ENCODE data around the gene TTC13.

The TTC13 gene

GRCh38 chr1:230878591-230878990, 100.1 kb downstream of the TTC13 start:
- Histone ChIP-seq H3K4me3 (ENCODE audit: control insufficient read depth in 1 of 7, extremely low read depth in 1 of 7, insufficient read depth in 4 of 7, low read depth in 2 of 7, low read length in 6 of 7) (no peak overlapping the region), H3K27me3 (replicated peaks in 2 of 5; ENCODE audit: control insufficient read depth in 4 of 5, insufficient read depth in 5 of 5, low read length in 4 of 5) (peaks cover 3 to 64% (median 26%) of the 10 kb centered on the region in 5 experiments), H3K4me1 (ENCODE audit: control extremely low read depth in 1 of 4, control insufficient read depth in 4 of 4, insufficient read depth in 4 of 4, low read length in 3 of 4) (no peaks in the 10 kb centered on the region), H3K36me3 (ENCODE audit: control insufficient read depth in 4 of 4, insufficient read depth in 4 of 4, low read length in 3 of 4) (no peaks in the 10 kb centered on the region), H3K9me3 (ENCODE audit: control extremely low read depth in 1 of 5, control insufficient read depth in 4 of 5, insufficient read depth in 2 of 5, low read depth in 1 of 5, low read length in 4 of 5) (peaks cover 0 to 4% (median 0%) of the 10 kb centered on the region in 5 experiments), H3K27ac (ENCODE audit: insufficient read depth in 1 of 2, low read depth in 1 of 2, low read length in 2 of 2, poor library complexity in 1 of 2, severe bottlenecking in 2 of 2) (no peak overlapping the region)
- ChIA-PET CTCF (no interaction called here), POLR2A (no interaction called here)
- 87% methylated on average over 3 of the region's 5 CpGs for WGBS (ENCODE audit: insufficient coverage)
- DNase-seq: no peak

DNA sequence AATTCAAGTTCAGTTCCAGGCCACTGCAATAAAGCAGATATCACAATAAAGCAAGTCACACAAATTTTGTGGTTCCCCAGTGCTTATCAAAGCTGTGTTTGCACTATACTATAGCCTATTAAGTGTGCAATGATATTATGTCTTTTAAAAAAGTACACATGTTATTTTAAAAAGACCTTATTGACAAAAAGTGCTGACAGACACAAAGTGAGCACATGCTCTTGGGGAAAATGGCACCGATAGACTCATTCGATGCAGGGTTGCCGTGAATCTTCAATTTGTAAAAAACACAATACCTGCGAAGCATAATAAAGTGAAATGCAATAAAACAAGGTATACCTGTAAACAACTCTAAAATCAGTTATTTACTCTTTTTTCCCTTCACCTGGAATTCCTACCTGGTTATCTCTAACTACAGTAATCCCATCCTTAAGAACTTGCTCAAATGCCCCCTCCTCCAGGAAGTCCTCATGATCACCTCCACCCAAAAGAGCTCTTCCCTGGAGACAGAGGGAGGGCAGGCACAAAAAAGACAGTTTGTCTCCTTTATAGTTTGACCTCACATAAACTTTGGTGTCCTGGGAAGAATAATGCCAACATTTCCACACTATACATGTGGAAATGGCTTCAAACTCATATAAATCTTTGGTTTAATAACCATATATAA, 100.6 kb downstream of the TTC13 start:
- POLR2A ChIA-PET: no interaction called here
- Histone ChIP-seq H3K4me1 (ENCODE audit: control extremely low read depth in 1 of 4, control insufficient read depth in 4 of 4, insufficient read depth in 4 of 4, low read length in 3 of 4) (no peaks in the 10 kb centered on the region), H3K9me3 (ENCODE audit: control extremely low read depth in 1 of 5, control insufficient read depth in 4 of 5, insufficient read depth in 2 of 5, low read depth in 1 of 5, low read length in 4 of 5) (peaks cover 0 to 3% (median 0%) of the 10 kb centered on the region in 5 experiments), H3K36me3 (ENCODE audit: control insufficient read depth in 4 of 4, insufficient read depth in 4 of 4, low read length in 3 of 4) (no peaks in the 10 kb centered on the region), H3K27ac (ENCODE audit: insufficient read depth in 1 of 2, low read depth in 1 of 2, low read length in 2 of 2, poor library complexity in 1 of 2, severe bottlenecking in 2 of 2) (no peak overlapping the region), H3K27me3 (replicated peaks in 2 of 5; ENCODE audit: control insufficient read depth in 4 of 5, insufficient read depth in 5 of 5, low read length in 4 of 5) (peaks cover 3 to 63% (median 26%) of the 10 kb centered on the region in 5 experiments), H3K4me3 (ENCODE audit: control insufficient read depth in 1 of 7, extremely low read depth in 1 of 7, insufficient read depth in 4 of 7, low read depth in 2 of 7, low read length in 6 of 7) (no peak overlapping the region)
- WGBS (ENCODE audit: insufficient coverage): 96% methylated on average over 4 of the region's 4 CpGs
- CTCF ChIA-PET: no interaction called here
- no peak for DNase-seq

GRCh38 chr1:230877146-230877923, 101.3 kb downstream of the TTC13 start:
- 96% methylated on average over 13 of the region's 14 CpGs for WGBS (ENCODE audit: insufficient coverage)
- ChIA-PET CTCF (no interaction called here), POLR2A (no interaction called here)
- no peaks in the 10 kb centered on the region for H3K9me3 ChIP-seq (ENCODE audit: control extremely low read depth in 1 of 5, control insufficient read depth in 4 of 5, insufficient read depth in 2 of 5, low read depth in 1 of 5, low read length in 4 of 5)
- no peaks in the 10 kb centered on the region for H3K4me1 ChIP-seq (ENCODE audit: control extremely low read depth in 1 of 4, control insufficient read depth in 4 of 4, insufficient read depth in 4 of 4, low read length in 3 of 4)
- no peaks in the 10 kb centered on the region for H3K36me3 ChIP-seq (ENCODE audit: control insufficient read depth in 4 of 4, insufficient read depth in 4 of 4, low read length in 3 of 4)
- H3K4me3 ChIP-seq (ENCODE audit: control insufficient read depth in 1 of 7, extremely low read depth in 1 of 7, insufficient read depth in 4 of 7, low read depth in 2 of 7, low read length in 6 of 7): no peak overlapping the region
- no peak overlapping the region for H3K27ac ChIP-seq (ENCODE audit: insufficient read depth in 1 of 2, low read depth in 1 of 2, low read length in 2 of 2, poor library complexity in 1 of 2, severe bottlenecking in 2 of 2)
- no peak for DNase-seq
- H3K27me3 ChIP-seq (replicated peaks in 2 of 5; ENCODE audit: control insufficient read depth in 4 of 5, insufficient read depth in 5 of 5, low read length in 4 of 5): peaks cover 3 to 56% (median 26%) of the 10 kb centered on the region in 5 experiments

GRCh38 chr1:230876660-230877059, 102.0 kb downstream of the TTC13 start:
- POLR2A ChIA-PET: no interaction called here
- H3K27ac ChIP-seq (ENCODE audit: insufficient read depth in 1 of 2, low read depth in 1 of 2, low read length in 2 of 2, poor library complexity in 1 of 2, severe bottlenecking in 2 of 2): no peak overlapping the region
- H3K36me3 ChIP-seq (ENCODE audit: control insufficient read depth in 4 of 4, insufficient read depth in 4 of 4, low read length in 3 of 4): no peaks in the 10 kb centered on the region
- no peak for DNase-seq
- 100% methylated on average over 3 of the region's 6 CpGs for WGBS (ENCODE audit: insufficient coverage)
- H3K27me3 ChIP-seq (replicated peaks in 2 of 5; ENCODE audit: control insufficient read depth in 4 of 5, insufficient read depth in 5 of 5, low read length in 4 of 5): peaks cover 3 to 52% (median 26%) of the 10 kb centered on the region in 5 experiments
- no peaks in the 10 kb centered on the region for H3K4me1 ChIP-seq (ENCODE audit: control extremely low read depth in 1 of 4, control insufficient read depth in 4 of 4, insufficient read depth in 4 of 4, low read length in 3 of 4)
- H3K9me3 ChIP-seq (ENCODE audit: control extremely low read depth in 1 of 5, control insufficient read depth in 4 of 5, insufficient read depth in 2 of 5, low read depth in 1 of 5, low read length in 4 of 5): no peaks in the 10 kb centered on the region
- CTCF ChIA-PET: no interaction called here
- no peak overlapping the region for H3K4me3 ChIP-seq (ENCODE audit: control insufficient read depth in 1 of 7, extremely low read depth in 1 of 7, insufficient read depth in 4 of 7, low read depth in 2 of 7, low read length in 6 of 7)

DNA sequence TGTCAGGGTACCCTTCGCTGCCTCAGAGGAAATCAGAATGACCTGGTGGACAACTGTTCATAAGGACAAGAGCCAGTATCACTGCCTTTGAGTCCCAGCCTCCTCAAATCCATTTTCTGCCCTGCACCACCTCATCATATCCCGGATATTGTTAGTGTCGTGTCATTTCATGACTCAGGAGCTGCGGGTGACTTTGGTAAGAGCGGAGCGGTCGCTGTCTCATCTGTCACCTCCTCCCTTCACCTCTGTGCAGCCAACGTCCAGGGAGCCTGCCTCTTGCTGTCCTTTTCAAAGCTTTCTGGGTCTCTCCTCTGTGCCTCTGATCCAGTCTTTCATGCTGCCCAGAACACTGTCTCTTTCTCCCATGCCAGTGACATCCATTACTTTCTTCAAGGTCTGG, 103.3 kb downstream of the TTC13 start:
- CTCF ChIA-PET: interaction anchor here (0.8 kb wide), 1 partner anchor 11 kb away, joined by 3 read pairs; no protein-coding TSS in a partner anchor
- POLR2A ChIA-PET: no interaction called here
- H3K27me3 ChIP-seq (replicated peaks in 2 of 5; ENCODE audit: control insufficient read depth in 4 of 5, insufficient read depth in 5 of 5, low read length in 4 of 5): peaks cover 0 to 44% (median 15%) of the 10 kb centered on the region in 5 experiments
- no peak overlapping the region for H3K4me3 ChIP-seq (ENCODE audit: control insufficient read depth in 1 of 7, extremely low read depth in 1 of 7, insufficient read depth in 4 of 7, low read depth in 2 of 7, low read length in 6 of 7)
- no peak overlapping the region for H3K27ac ChIP-seq (ENCODE audit: insufficient read depth in 1 of 2, low read depth in 1 of 2, low read length in 2 of 2, poor library complexity in 1 of 2, severe bottlenecking in 2 of 2)
- H3K4me1 ChIP-seq (ENCODE audit: control extremely low read depth in 1 of 4, control insufficient read depth in 4 of 4, insufficient read depth in 4 of 4, low read length in 3 of 4): no peaks in the 10 kb centered on the region
- H3K9me3 ChIP-seq (ENCODE audit: control extremely low read depth in 1 of 5, control insufficient read depth in 4 of 5, insufficient read depth in 2 of 5, low read depth in 1 of 5, low read length in 4 of 5): no peaks in the 10 kb centered on the region
- H3K36me3 ChIP-seq (ENCODE audit: control insufficient read depth in 4 of 4, insufficient read depth in 4 of 4, low read length in 3 of 4): no peaks in the 10 kb centered on the region
- WGBS (ENCODE audit: insufficient coverage): 97% methylated on average over 8 of the region's 8 CpGs
- no peak for DNase-seq

- Histone ChIP-seq H3K27me3 (replicated peaks in 2 of 5; ENCODE audit: control insufficient read depth in 4 of 5, insufficient read depth in 5 of 5, low read length in 4 of 5) (peaks cover 0 to 24% (median 6%) of the 10 kb centered on the region in 5 experiments), H3K4me1 (ENCODE audit: control extremely low read depth in 1 of 4, control insufficient read depth in 4 of 4, insufficient read depth in 4 of 4, low read length in 3 of 4) (peaks cover 0 to 18% (median 12%) of the 10 kb centered on the region in 4 experiments), H3K4me3 (ENCODE audit: control insufficient read depth in 1 of 7, extremely low read depth in 1 of 7, insufficient read depth in 4 of 7, low read depth in 2 of 7, low read length in 6 of 7) (no peak overlapping the region), H3K27ac (ENCODE audit: insufficient read depth in 1 of 2, low read depth in 1 of 2, low read length in 2 of 2, poor library complexity in 1 of 2, severe bottlenecking in 2 of 2) (no peak overlapping the region), H3K36me3 (ENCODE audit: control insufficient read depth in 4 of 4, insufficient read depth in 4 of 4, low read length in 3 of 4) (no peaks in the 10 kb centered on the region), H3K9me3 (ENCODE audit: control extremely low read depth in 1 of 5, control insufficient read depth in 4 of 5, insufficient read depth in 2 of 5, low read depth in 1 of 5, low read length in 4 of 5) (no peaks in the 10 kb centered on the region)
- 100% methylated on average over 4 of the region's 4 CpGs for WGBS (ENCODE audit: insufficient coverage)
- CTCF ChIA-PET: no interaction called here
- DNase-seq: no peak
- POLR2A ChIA-PET: no interaction called here
Measured at GRCh38 chr1:230870916-230871315, 107.7 kb downstream of the TTC13 start.

DNA sequence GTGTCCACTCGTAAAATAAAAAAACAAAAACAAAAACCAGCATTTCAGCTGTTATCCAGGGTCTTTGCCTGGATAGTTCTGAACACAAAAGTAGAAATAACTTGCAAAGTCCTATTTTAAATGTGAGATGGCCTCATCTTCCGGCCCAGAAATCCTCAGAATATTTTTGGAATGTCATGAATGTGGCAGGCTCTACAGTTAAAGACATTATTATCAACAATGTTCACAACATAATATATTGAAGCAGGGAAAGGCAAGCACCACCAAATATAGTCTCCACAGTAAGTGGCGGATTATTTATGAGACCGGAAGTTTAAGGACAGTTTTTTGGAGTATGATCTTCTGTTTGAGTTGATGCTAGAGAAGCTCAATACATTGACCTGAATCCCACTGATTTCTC, 109.2 kb downstream of the TTC13 start:
- ChIA-PET CTCF (interaction anchor here (1.1 kb wide), 1 partner anchor 72 kb away, joined by 3 read pairs; no protein-coding TSS in a partner anchor), POLR2A (interaction anchor here (1.1 kb wide), 1 partner anchor 226 kb away, joined by 3 read pairs; no protein-coding TSS in a partner anchor)
- Histone ChIP-seq H3K9me3 (ENCODE audit: control extremely low read depth in 1 of 5, control insufficient read depth in 4 of 5, insufficient read depth in 2 of 5, low read depth in 1 of 5, low read length in 4 of 5) (no peaks in the 10 kb centered on the region), H3K27me3 (replicated peaks in 2 of 5; ENCODE audit: control insufficient read depth in 4 of 5, insufficient read depth in 5 of 5, low read length in 4 of 5) (peaks cover 0 to 20% (median 6%) of the 10 kb centered on the region in 5 experiments), H3K27ac (ENCODE audit: insufficient read depth in 1 of 2, low read depth in 1 of 2, low read length in 2 of 2, poor library complexity in 1 of 2, severe bottlenecking in 2 of 2) (no peak overlapping the region), H3K4me3 (ENCODE audit: control insufficient read depth in 1 of 7, extremely low read depth in 1 of 7, insufficient read depth in 4 of 7, low read depth in 2 of 7, low read length in 6 of 7) (no peak overlapping the region), H3K36me3 (ENCODE audit: control insufficient read depth in 4 of 4, insufficient read depth in 4 of 4, low read length in 3 of 4) (no peaks in the 10 kb centered on the region), H3K4me1 (ENCODE audit: control extremely low read depth in 1 of 4, control insufficient read depth in 4 of 4, insufficient read depth in 4 of 4, low read length in 3 of 4) (peaks cover 0 to 18% (median 13%) of the 10 kb centered on the region in 4 experiments)
- DNase-seq: no peak
- 100% methylated on average over 1 of the region's 4 CpGs for WGBS (ENCODE audit: insufficient coverage)

Data from common myeloid progenitor, CD34-positive (primary cell).